ENCODE data around the gene SLC39A11.
A peak's percentile ranks its signal among the peaks of the same experiment; 100 is the strongest.
"Not testable (repeated sequence)": the region's sequence is repeated elsewhere in the genome, so short reads cannot be mapped to it uniquely, and the experiment has no call there.

SLC39A11 gene

GRCh38 chr17:72832306-72832705 lies 260.2 kb downstream of the SLC39A11 start:
- Histone ChIP-seq H3K9me3 (ENCODE audit: insufficient read depth, low read depth, low read length) (no peaks in the 10 kb centered on the region), H3K14ac (ENCODE audit: low read length) (no peak overlapping the region), H4K91ac (ENCODE audit: low read depth, low read length) (no peak overlapping the region), H3K23ac (ENCODE audit: low read length) (no peak overlapping the region), H3K79me1 (ENCODE audit: low read length) (no peaks in the 10 kb centered on the region), H2BK120ac (ENCODE audit: insufficient read depth, low read length, poor library complexity) (no peak overlapping the region), H2BK5ac (ENCODE audit: low read depth, low read length, poor library complexity) (no peak overlapping the region), H3K9ac (ENCODE audit: low read length) (no peak overlapping the region), H3K79me2 (ENCODE audit: control insufficient read depth, insufficient read depth, low read length, poor library complexity) (no peaks in the 10 kb centered on the region), H3K4me2 (ENCODE audit: low read length) (no peak overlapping the region), H2AK5ac (ENCODE audit: low read length) (no peak overlapping the region), H3K27ac (ENCODE audit: low read depth, low read length) (no peak overlapping the region), H3K27me3 (ENCODE audit: insufficient read depth, low read length) (no peaks in the 10 kb centered on the region), H4K8ac (ENCODE audit: low read depth, low read length) (no peak overlapping the region), H3K4ac (ENCODE audit: low read depth, low read length) (no peak overlapping the region), H2AFZ (ENCODE audit: insufficient read depth, low read length, poor library complexity) (no peak overlapping the region), H3K4me3 (ENCODE audit: low read depth, low read length) (no peak overlapping the region), H3K18ac (ENCODE audit: low read length) (no peak overlapping the region), H3K4me1 (ENCODE audit: control insufficient read depth in 1 of 2, insufficient read depth in 2 of 2, low read length in 2 of 2) (no peaks in the 10 kb centered on the region), H2BK12ac (ENCODE audit: low read length) (no peak overlapping the region), H3K36me3 (ENCODE audit: control insufficient read depth in 1 of 2, insufficient read depth in 2 of 2, low read length in 2 of 2) (no peaks in the 10 kb centered on the region), H4K12ac (ENCODE audit: low read depth, low read length) (no peak overlapping the region)
- no peak for DNase-seq
- no CpG with 5 or more reads among the region's 6 CpGs for WGBS (ENCODE audit: extremely low coverage, insufficient coverage, insufficient read length)

- no peak overlapping the region for H3K4ac ChIP-seq (ENCODE audit: low read depth, low read length)
- H4K8ac ChIP-seq (ENCODE audit: low read depth, low read length): no peak overlapping the region
- H3K4me2 ChIP-seq (ENCODE audit: low read length): no peak overlapping the region
- peaks cover 0 to 6% of the 10 kb centered on the region in 2 experiments for H3K36me3 ChIP-seq (ENCODE audit: control insufficient read depth in 1 of 2, insufficient read depth in 2 of 2, low read length in 2 of 2)
- H4K12ac ChIP-seq (ENCODE audit: low read depth, low read length): no peak overlapping the region
- H2BK12ac ChIP-seq (ENCODE audit: low read length): no peak overlapping the region
- H3K27ac ChIP-seq (ENCODE audit: low read depth, low read length): no peak overlapping the region
- H3K9me3 ChIP-seq (ENCODE audit: insufficient read depth, low read depth, low read length): peaks cover 4% of the 10 kb centered on the region
- no peaks in the 10 kb centered on the region for H3K4me1 ChIP-seq (ENCODE audit: control insufficient read depth in 1 of 2, insufficient read depth in 2 of 2, low read length in 2 of 2)
- H3K27me3 ChIP-seq (ENCODE audit: insufficient read depth, low read length): no peaks in the 10 kb centered on the region
- H2AK5ac ChIP-seq (ENCODE audit: low read length): no peak overlapping the region
- no peak overlapping the region for H2BK120ac ChIP-seq (ENCODE audit: insufficient read depth, low read length, poor library complexity)
- H3K79me2 ChIP-seq (ENCODE audit: control insufficient read depth, insufficient read depth, low read length, poor library complexity): no peaks in the 10 kb centered on the region
- no peak overlapping the region for H3K18ac ChIP-seq (ENCODE audit: low read length)
- H3K79me1 ChIP-seq (ENCODE audit: low read length): no peaks in the 10 kb centered on the region
- H2AFZ ChIP-seq (ENCODE audit: insufficient read depth, low read length, poor library complexity): no peak overlapping the region
- DNase-seq: no peak
- WGBS (ENCODE audit: extremely low coverage, insufficient coverage, insufficient read length): no CpG with 5 or more reads among the region's 4 CpGs
- no peak overlapping the region for H4K91ac ChIP-seq (ENCODE audit: low read depth, low read length)
- H3K9ac ChIP-seq (ENCODE audit: low read length): no peak overlapping the region
- H2BK5ac ChIP-seq (ENCODE audit: low read depth, low read length, poor library complexity): no peak overlapping the region
- H3K23ac ChIP-seq (ENCODE audit: low read length): no peak overlapping the region
- no peak overlapping the region for H3K14ac ChIP-seq (ENCODE audit: low read length)
- no peak overlapping the region for H3K4me3 ChIP-seq (ENCODE audit: low read depth, low read length)
These were observed 262.6 kb downstream of the SLC39A11 start for GRCh38 chr17:72829883-72830282.

DNA sequence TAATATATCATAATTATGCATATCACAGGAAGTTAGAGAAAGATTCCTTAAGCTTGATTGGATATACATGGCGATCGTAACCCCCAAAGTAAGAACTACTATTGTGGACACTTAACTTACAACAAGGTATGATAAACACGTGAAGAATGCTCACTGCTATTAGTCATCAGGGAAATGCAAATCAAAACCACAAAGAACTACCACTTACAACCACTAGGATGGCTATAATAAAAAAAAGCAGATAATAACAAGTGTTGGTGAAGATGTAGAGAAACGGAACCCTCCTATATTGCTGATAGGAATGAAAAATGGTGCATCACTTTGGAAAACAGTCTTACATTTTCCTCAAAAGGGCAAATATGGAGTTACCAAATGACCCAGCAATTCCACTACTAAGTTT lies 265.9 kb downstream of the SLC39A11 start:
- H3K4me3 ChIP-seq (ENCODE audit: low read depth, low read length): no peak overlapping the region
- no peak overlapping the region for H2BK120ac ChIP-seq (ENCODE audit: insufficient read depth, low read length, poor library complexity)
- H3K23ac ChIP-seq (ENCODE audit: low read length): no peak overlapping the region
- no peak overlapping the region for H2AK5ac ChIP-seq (ENCODE audit: low read length)
- H4K12ac ChIP-seq (ENCODE audit: low read depth, low read length): no peak overlapping the region
- H3K4ac ChIP-seq (ENCODE audit: low read depth, low read length): no peak overlapping the region
- peaks cover 0 to 6% of the 10 kb centered on the region in 2 experiments for H3K36me3 ChIP-seq (ENCODE audit: control insufficient read depth in 1 of 2, insufficient read depth in 2 of 2, low read length in 2 of 2)
- H3K18ac ChIP-seq (ENCODE audit: low read length): no peak overlapping the region
- no CpG with 5 or more reads among the region's 4 CpGs for WGBS (ENCODE audit: extremely low coverage, insufficient coverage, insufficient read length)
- no peak overlapping the region for H4K8ac ChIP-seq (ENCODE audit: low read depth, low read length)
- no peaks in the 10 kb centered on the region for H3K27me3 ChIP-seq (ENCODE audit: insufficient read depth, low read length)
- H2BK5ac ChIP-seq (ENCODE audit: low read depth, low read length, poor library complexity): no peak overlapping the region
- H3K27ac ChIP-seq (ENCODE audit: low read depth, low read length): no peak overlapping the region
- no peak overlapping the region for H3K4me2 ChIP-seq (ENCODE audit: low read length)
- no peak overlapping the region for H2BK12ac ChIP-seq (ENCODE audit: low read length)
- H3K9ac ChIP-seq (ENCODE audit: low read length): no peak overlapping the region
- peaks cover 4% of the 10 kb centered on the region for H3K9me3 ChIP-seq (ENCODE audit: insufficient read depth, low read depth, low read length)
- no peak overlapping the region for H4K91ac ChIP-seq (ENCODE audit: low read depth, low read length)
- peak in 1 of 2 donors; percentile 50 for DNase-seq
- no peaks in the 10 kb centered on the region for H3K79me2 ChIP-seq (ENCODE audit: control insufficient read depth, insufficient read depth, low read length, poor library complexity)
- H3K14ac ChIP-seq (ENCODE audit: low read length): no peak overlapping the region
- no peaks in the 10 kb centered on the region for H3K79me1 ChIP-seq (ENCODE audit: low read length)
- no peaks in the 10 kb centered on the region for H3K4me1 ChIP-seq (ENCODE audit: control insufficient read depth in 1 of 2, insufficient read depth in 2 of 2, low read length in 2 of 2)
- no peak overlapping the region for H2AFZ ChIP-seq (ENCODE audit: insufficient read depth, low read length, poor library complexity)

- H2BK12ac ChIP-seq (ENCODE audit: low read length); H3K27ac ChIP-seq (ENCODE audit: low read depth, low read length); H2BK5ac ChIP-seq (ENCODE audit: low read depth, low read length, poor library complexity); H4K12ac ChIP-seq (ENCODE audit: low read depth, low read length); H3K9me3 ChIP-seq (ENCODE audit: insufficient read depth, low read depth, low read length); H2AK5ac ChIP-seq (ENCODE audit: low read length); DNase-seq; H3K4me1 ChIP-seq (ENCODE audit: control insufficient read depth in 1 of 2, insufficient read depth in 2 of 2, low read length in 2 of 2); H3K4me3 ChIP-seq (ENCODE audit: low read depth, low read length); H3K27me3 ChIP-seq (ENCODE audit: insufficient read depth, low read length); H3K79me2 ChIP-seq (ENCODE audit: control insufficient read depth, insufficient read depth, low read length, poor library complexity); H3K4ac ChIP-seq (ENCODE audit: low read depth, low read length); H3K79me1 ChIP-seq (ENCODE audit: low read length); H3K18ac ChIP-seq (ENCODE audit: low read length); H4K91ac ChIP-seq (ENCODE audit: low read depth, low read length); H3K4me2 ChIP-seq (ENCODE audit: low read length); H3K14ac ChIP-seq (ENCODE audit: low read length); H2BK120ac ChIP-seq (ENCODE audit: insufficient read depth, low read length, poor library complexity); H3K23ac ChIP-seq (ENCODE audit: low read length); H4K8ac ChIP-seq (ENCODE audit: low read depth, low read length); H2AFZ ChIP-seq (ENCODE audit: insufficient read depth, low read length, poor library complexity); H3K9ac ChIP-seq (ENCODE audit: low read length); H3K36me3 ChIP-seq (ENCODE audit: control insufficient read depth in 1 of 2, insufficient read depth in 2 of 2, low read length in 2 of 2): not testable (repeated sequence)
- WGBS (ENCODE audit: extremely low coverage, insufficient coverage, insufficient read length): no CpG with 5 or more reads among the region's 2 CpGs
These were observed 266.4 kb downstream of the SLC39A11 start for GRCh38 chr17:72826059-72826458.

Data from trophoblast cell (in vitro differentiated cells and primary cell).